Effector memory CD4-positive, alpha-beta T cell (primary cell): Measurements from ENCODE around the gene SCCPDH.
A peak's percentile ranks its signal among the peaks of the same experiment; 100 is the strongest.

Experiments used
- DNase-seq, 3 donors: peaks; one replicate each; pipeline ENCODE4 v3.0.0-alpha.2; 2020
- H3K27ac ChIP-seq: 2 replicates; pipeline ENCODE4 v1.7.0; 2013; ENCODE audit warnings: mild to moderate bottlenecking, low read length, moderate library complexity; ENCODE audit not compliant: insufficient read depth, poor library complexity, severe bottlenecking
- H3K27me3 ChIP-seq: replicated peaks from 2 replicates; pipeline ENCODE4 v1.7.0; 2013; ENCODE audit warnings: mild to moderate bottlenecking, low read length; ENCODE audit not compliant: insufficient read depth, control insufficient read depth, poor library complexity, severe bottlenecking
- H3K36me3 ChIP-seq: 2 replicates; pipeline ENCODE4 v1.7.0; 2013; ENCODE audit warnings: mild to moderate bottlenecking, low read length, moderate library complexity; ENCODE audit not compliant: control insufficient read depth, insufficient read depth
- H3K4me1 ChIP-seq: 2 replicates; pipeline ENCODE4 v1.7.0; 2013; ENCODE audit warnings: low read length, mild to moderate bottlenecking; ENCODE audit not compliant: control insufficient read depth, insufficient read depth, poor library complexity, severe bottlenecking
- H3K4me3 ChIP-seq: 2 replicates; pipeline ENCODE4 v1.7.0; 2013; ENCODE audit warnings: low read length, low read depth, mild to moderate bottlenecking; ENCODE audit not compliant: insufficient read depth, poor library complexity, severe bottlenecking
- H3K9me3 ChIP-seq: 2 replicates; pipeline ENCODE4 v1.7.0; 2013; ENCODE audit warnings: mild to moderate bottlenecking, low read length, moderate library complexity; ENCODE audit not compliant: control insufficient read depth
- total RNA-seq, 3 donors: gene quantifications; one replicate each; lab custom pipeline; 2026; lab: John Stamatoyannopoulos, UW

The SCCPDH gene, protein sequence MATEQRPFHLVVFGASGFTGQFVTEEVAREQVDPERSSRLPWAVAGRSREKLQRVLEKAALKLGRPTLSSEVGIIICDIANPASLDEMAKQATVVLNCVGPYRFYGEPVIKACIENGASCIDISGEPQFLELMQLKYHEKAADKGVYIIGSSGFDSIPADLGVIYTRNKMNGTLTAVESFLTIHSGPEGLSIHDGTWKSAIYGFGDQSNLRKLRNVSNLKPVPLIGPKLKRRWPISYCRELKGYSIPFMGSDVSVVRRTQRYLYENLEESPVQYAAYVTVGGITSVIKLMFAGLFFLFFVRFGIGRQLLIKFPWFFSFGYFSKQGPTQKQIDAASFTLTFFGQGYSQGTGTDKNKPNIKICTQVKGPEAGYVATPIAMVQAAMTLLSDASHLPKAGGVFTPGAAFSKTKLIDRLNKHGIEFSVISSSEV
- 3.6 to 8.9 (median 4.1) reads per million in 3 donors for total RNA-seq

- Histone ChIP-seq H3K4me3 (peak within 1 kb of the TSS; percentile 68), H3K27me3 (no peaks in the 10 kb centered on the region), H3K36me3 (no peaks in the 10 kb centered on the region), H3K27ac (no peak within 1 kb of the TSS), H3K4me1 (peaks cover 5% of the 10 kb centered on the region), H3K9me3 (no peaks in the 10 kb centered on the region)
- peak in 2 of 3 donors; percentile 8 to 10 for DNase-seq
Observed at GRCh38 chr1:246724016-246724730, at the start of gene SCCPDH. Gene SCCPDH (plus strand): TSS chr1:246724409. CDS start chr1:246724423, 14 bp downstream.

GRCh38 chr1:246677842-246678241, 46.4 kb upstream of the SCCPDH start:
- Histone ChIP-seq H3K36me3 (no peaks in the 10 kb centered on the region), H3K9me3 (no peaks in the 10 kb centered on the region), H3K27ac (no peak overlapping the region), H3K4me3 (no peak overlapping the region), H3K27me3 (no peaks in the 10 kb centered on the region), H3K4me1 (no peaks in the 10 kb centered on the region)
- DNase-seq = no peak

DNA sequence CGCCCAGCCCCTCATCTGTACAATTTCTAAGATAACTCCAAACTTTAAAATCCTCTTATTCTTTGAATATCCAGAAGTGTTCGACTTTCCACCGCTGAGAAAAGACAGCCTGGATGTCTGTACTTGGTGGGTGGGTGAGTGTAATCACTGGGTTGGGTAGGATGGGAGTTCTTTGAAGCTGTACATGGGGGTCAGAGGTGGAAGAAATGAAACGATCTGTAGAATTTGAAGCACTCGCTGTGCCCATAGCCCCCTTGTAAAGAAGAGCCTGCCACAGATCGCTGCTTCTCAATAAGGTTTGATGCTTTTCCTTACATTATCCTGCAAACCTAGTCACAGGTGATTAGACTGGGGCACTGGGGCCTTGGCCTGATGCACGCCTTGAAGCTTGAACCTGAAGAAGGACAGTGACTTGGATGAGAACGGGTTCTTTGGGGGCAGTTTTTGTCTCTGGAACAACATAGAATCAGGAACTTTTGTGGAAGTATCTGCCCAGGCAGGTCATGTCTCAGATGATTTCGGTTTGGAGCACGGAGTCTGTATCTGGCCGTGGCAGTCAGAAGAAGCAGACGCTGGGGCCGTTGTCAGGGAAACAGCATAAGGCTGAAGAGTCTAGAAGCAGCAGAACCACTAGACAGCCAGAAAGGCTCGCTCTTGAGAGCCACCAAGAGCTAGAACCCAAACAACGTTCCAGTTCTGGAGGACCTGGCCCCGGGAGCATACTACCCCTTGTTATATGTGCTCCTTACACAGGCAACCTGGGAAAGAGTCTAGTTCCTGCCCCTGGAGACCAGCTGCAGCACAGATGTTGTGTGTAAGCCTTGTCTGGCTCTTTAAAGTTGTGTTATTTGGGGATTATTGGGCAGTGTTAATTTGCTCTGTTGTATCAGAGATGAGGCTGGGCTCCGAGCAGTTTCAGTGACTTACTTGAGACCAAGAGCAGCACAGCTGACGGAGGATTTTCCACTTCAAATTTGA, 45.1 kb upstream of the SCCPDH start:
- H3K4me1 ChIP-seq = no peaks in the 10 kb centered on the region
- no peaks in the 10 kb centered on the region for H3K36me3 ChIP-seq
- H3K27me3 ChIP-seq = no peaks in the 10 kb centered on the region
- H3K4me3 ChIP-seq = no peak overlapping the region
- H3K9me3 ChIP-seq = no peaks in the 10 kb centered on the region
- no peak overlapping the region for H3K27ac ChIP-seq
- no peak for DNase-seq

GRCh38 chr1:246679794-246680177, 44.4 kb upstream of the SCCPDH start:
- Histone ChIP-seq H3K27me3 (no peaks in the 10 kb centered on the region), H3K9me3 (no peaks in the 10 kb centered on the region), H3K36me3 (no peaks in the 10 kb centered on the region), H3K4me1 (no peaks in the 10 kb centered on the region), H3K4me3 (no peak overlapping the region), H3K27ac (no peak overlapping the region)
- DNase-seq = no peak

- Histone ChIP-seq H3K9me3 (no peaks in the 10 kb centered on the region), H3K4me1 (no peaks in the 10 kb centered on the region), H3K4me3 (no peak overlapping the region), H3K27me3 (no peaks in the 10 kb centered on the region), H3K36me3 (no peaks in the 10 kb centered on the region), H3K27ac (no peak overlapping the region)
- no peak for DNase-seq
Observed at GRCh38 chr1:246680190-246680589, 44.0 kb upstream of the SCCPDH start.

DNA sequence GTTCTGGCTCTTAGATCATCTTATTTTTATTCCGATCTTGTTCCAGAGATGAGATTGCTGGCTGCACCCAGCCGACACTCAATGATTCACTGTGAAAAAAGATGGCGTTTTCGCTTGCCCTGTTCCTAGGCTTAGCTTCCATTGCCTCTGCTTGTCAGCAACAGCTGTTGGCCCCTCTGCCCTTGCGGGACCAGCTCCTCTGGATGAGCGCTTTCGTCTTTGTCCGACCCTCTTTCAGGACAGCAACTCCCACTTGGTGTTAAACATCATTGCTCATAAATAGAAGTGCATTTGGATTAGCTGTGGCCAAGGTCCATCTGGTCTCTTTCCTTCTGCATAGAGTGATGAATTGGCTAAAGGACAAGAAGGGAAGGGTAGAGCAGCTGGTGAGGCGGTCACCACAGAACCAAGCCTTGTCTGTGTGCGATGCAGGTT, 43.5 kb upstream of the SCCPDH start:
- no peak overlapping the region for H3K4me3 ChIP-seq
- no peaks in the 10 kb centered on the region for H3K27me3 ChIP-seq
- no peak for DNase-seq
- no peaks in the 10 kb centered on the region for H3K9me3 ChIP-seq
- no peaks in the 10 kb centered on the region for H3K4me1 ChIP-seq
- no peak overlapping the region for H3K27ac ChIP-seq
- H3K36me3 ChIP-seq = no peaks in the 10 kb centered on the region

- no peak for DNase-seq
- Histone ChIP-seq H3K27ac (no peak overlapping the region), H3K36me3 (no peaks in the 10 kb centered on the region), H3K4me1 (no peaks in the 10 kb centered on the region), H3K27me3 (no peaks in the 10 kb centered on the region), H3K4me3 (no peak overlapping the region), H3K9me3 (no peaks in the 10 kb centered on the region)
Observed at GRCh38 chr1:246681900-246682895, 42.0 kb upstream of the SCCPDH start.

- Histone ChIP-seq H3K27ac (no peak overlapping the region), H3K36me3 (no peaks in the 10 kb centered on the region), H3K4me1 (no peaks in the 10 kb centered on the region), H3K4me3 (no peak overlapping the region), H3K27me3 (no peaks in the 10 kb centered on the region), H3K9me3 (no peaks in the 10 kb centered on the region)
- no peak for DNase-seq
Observed at GRCh38 chr1:246683521-246683920, 40.7 kb upstream of the SCCPDH start.

DNA sequence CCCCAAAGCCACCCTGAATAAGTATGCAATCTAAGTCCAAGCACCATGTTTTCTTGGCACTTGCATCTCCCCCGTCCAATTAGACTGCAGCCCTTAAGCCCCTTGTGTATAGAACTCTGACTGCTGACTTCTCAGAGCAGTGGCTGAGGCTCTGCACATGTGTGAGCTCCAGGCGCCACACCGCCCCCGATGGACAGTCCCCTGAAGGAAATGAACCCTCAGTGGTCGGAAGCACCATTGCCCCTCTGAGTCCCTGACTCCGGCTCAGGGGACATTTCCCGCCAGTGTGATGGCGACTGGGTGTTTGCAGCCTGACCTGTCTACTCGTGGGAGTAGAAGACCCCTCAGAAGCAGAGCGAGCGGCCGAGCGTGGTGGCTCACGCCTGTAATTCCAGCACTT, 37.2 kb upstream of the SCCPDH start:
- H3K4me1 ChIP-seq = no peaks in the 10 kb centered on the region
- DNase-seq = no peak
- H3K9me3 ChIP-seq = no peaks in the 10 kb centered on the region
- no peak overlapping the region for H3K27ac ChIP-seq
- H3K4me3 ChIP-seq = no peak overlapping the region
- H3K27me3 ChIP-seq = no peaks in the 10 kb centered on the region
- no peaks in the 10 kb centered on the region for H3K36me3 ChIP-seq
